Transverse colon (tissue), 3 donors: ENCODE measurements around the gene SPAG17.

Experiments used
- CTCF ChIP-seq, 5 experiments: fragments of 200-600 bp in 3 of 5; fragments of 450-650 bp in 2 of 5; sonication (generic) in 3 of 5; IDR thresholded peaks; 1 replicate in 2 of 5; 2 replicates in 3 of 5; pipeline ENCODE4 v1.5.1; 2016 to 2017; ENCODE audit warnings: antibody characterized with exemption in 5 of 5, inconsistent platforms in 3 of 5, mild to moderate bottlenecking in 2 of 5, moderate library complexity in 1 of 5
- EP300 ChIP-seq: sonication (generic); formaldehyde crosslinking; IDR thresholded peaks from one replicate; pipeline ENCODE4 v1.6.1; 2017; ENCODE audit warnings: antibody characterized with exemption, low read depth

GRCh38 chr1:118008011-118008410 is 177.0 kb downstream of the SPAG17 start:
- TF ChIP-seq CTCF (IDR thresholded peaks at IDR 0.05) = no peak
- no peak for TF ChIP-seq EP300
